Measurements from ENCODE around the gene DNAH6. TPM values are rescaled to one million over a fixed set of nuclear protein-coding genes. Genes with fewer than 3 reads are reported as not detected.

Gene DNAH6
- total RNA-seq, 1 donor from 2014 or later = 0.14 TPM

- intact Hi-C loops (cut with micrococcal nuclease) = no loop called here
- TF ChIP-seq CTCF (IDR thresholded peaks at IDR 0.05; ENCODE audit: borderline replicate concordance) = no peak
Measured at GRCh38 chr2:84719434-84719833, 203.1 kb downstream of the DNAH6 start.

GRCh38 chr2:84723831-84724230 lies 207.5 kb downstream of the DNAH6 start:
- intact Hi-C loops (cut with micrococcal nuclease) = no loop called here
- no peak for TF ChIP-seq CTCF (IDR thresholded peaks at IDR 0.05; ENCODE audit: borderline replicate concordance)
- no peak for DNase-seq
- H3K4me1 ChIP-seq = no peaks in the 10 kb centered on the region
- no peak overlapping the region for H3K4me3 ChIP-seq
- H3K27ac ChIP-seq (replicated peaks) = no peak overlapping the region
- no peaks in the 10 kb centered on the region for H3K9me3 ChIP-seq (replicated peaks)
- H3K27me3 ChIP-seq (ENCODE audit: low read depth) = no peaks in the 10 kb centered on the region
- H3K36me3 ChIP-seq = no peaks in the 10 kb centered on the region

More at GRCh38 chr2:84719434-84719833, 203.1 kb downstream of the DNAH6 start:
- Histone ChIP-seq H3K27ac (replicated peaks) (no peak overlapping the region), H3K27me3 (ENCODE audit: low read depth) (no peaks in the 10 kb centered on the region), H3K4me1 (peaks cover 8% of the 10 kb centered on the region), H3K36me3 (no peaks in the 10 kb centered on the region), H3K9me3 (replicated peaks) (no peaks in the 10 kb centered on the region), H3K4me3 (no peak overlapping the region)
- no peak for DNase-seq

GRCh38 chr2:84725717-84726116 lies 209.4 kb downstream of the DNAH6 start:
- intact Hi-C loops (cut with micrococcal nuclease) = no loop called here
- Histone ChIP-seq H3K4me1 (no peaks in the 10 kb centered on the region), H3K9me3 (replicated peaks) (no peaks in the 10 kb centered on the region), H3K36me3 (no peaks in the 10 kb centered on the region), H3K27ac (replicated peaks) (no peak overlapping the region), H3K4me3 (no peak overlapping the region), H3K27me3 (ENCODE audit: low read depth) (no peaks in the 10 kb centered on the region)
- no peak for DNase-seq
- TF ChIP-seq CTCF (IDR thresholded peaks at IDR 0.05; ENCODE audit: borderline replicate concordance) = no peak

- TF ChIP-seq CTCF (IDR thresholded peaks at IDR 0.05; ENCODE audit: borderline replicate concordance) = no peak
- no peaks in the 10 kb centered on the region for H3K9me3 ChIP-seq (replicated peaks)
- intact Hi-C loops (cut with micrococcal nuclease) = no loop called here
- DNase-seq = no peak
- no peaks in the 10 kb centered on the region for H3K4me1 ChIP-seq
- no peaks in the 10 kb centered on the region for H3K36me3 ChIP-seq
- H3K27ac ChIP-seq (replicated peaks) = no peak overlapping the region
- no peak overlapping the region for H3K4me3 ChIP-seq
- H3K27me3 ChIP-seq (ENCODE audit: low read depth) = no peaks in the 10 kb centered on the region
Measured at GRCh38 chr2:84727315-84727714, 211.0 kb downstream of the DNAH6 start.

- no peaks in the 10 kb centered on the region for H3K36me3 ChIP-seq
- no peak overlapping the region for H3K4me3 ChIP-seq
- no peaks in the 10 kb centered on the region for H3K4me1 ChIP-seq
- intact Hi-C loops (cut with micrococcal nuclease) = no loop called here
- no peak for TF ChIP-seq CTCF (IDR thresholded peaks at IDR 0.05; ENCODE audit: borderline replicate concordance)
- H3K27ac ChIP-seq (replicated peaks) = no peak overlapping the region
- DNase-seq = no peak
- H3K9me3 ChIP-seq (replicated peaks) = no peaks in the 10 kb centered on the region
- H3K27me3 ChIP-seq (ENCODE audit: low read depth) = no peaks in the 10 kb centered on the region
Measured at GRCh38 chr2:84729224-84729623, 212.9 kb downstream of the DNAH6 start.

GRCh38 chr2:84731185-84731584 lies 214.9 kb downstream of the DNAH6 start:
- no peak for DNase-seq
- Histone ChIP-seq H3K36me3 (no peaks in the 10 kb centered on the region), H3K27ac (replicated peaks) (no peak overlapping the region), H3K27me3 (ENCODE audit: low read depth) (no peaks in the 10 kb centered on the region), H3K4me1 (no peaks in the 10 kb centered on the region), H3K9me3 (replicated peaks) (peaks cover 3% of the 10 kb centered on the region), H3K4me3 (no peak overlapping the region)
- TF ChIP-seq CTCF (IDR thresholded peaks at IDR 0.05; ENCODE audit: borderline replicate concordance) = no peak
- intact Hi-C loops (cut with micrococcal nuclease) = no loop called here
